NK-92 (cell line): ENCODE measurements around the gene CDK12.

Source experiments
- DNase-seq: peaks from one replicate; lab custom pipeline; 2025; ENCODE audit not compliant: unreplicated experiment; lab: John Stamatoyannopoulos, UW

Gene CDK12

DNA sequence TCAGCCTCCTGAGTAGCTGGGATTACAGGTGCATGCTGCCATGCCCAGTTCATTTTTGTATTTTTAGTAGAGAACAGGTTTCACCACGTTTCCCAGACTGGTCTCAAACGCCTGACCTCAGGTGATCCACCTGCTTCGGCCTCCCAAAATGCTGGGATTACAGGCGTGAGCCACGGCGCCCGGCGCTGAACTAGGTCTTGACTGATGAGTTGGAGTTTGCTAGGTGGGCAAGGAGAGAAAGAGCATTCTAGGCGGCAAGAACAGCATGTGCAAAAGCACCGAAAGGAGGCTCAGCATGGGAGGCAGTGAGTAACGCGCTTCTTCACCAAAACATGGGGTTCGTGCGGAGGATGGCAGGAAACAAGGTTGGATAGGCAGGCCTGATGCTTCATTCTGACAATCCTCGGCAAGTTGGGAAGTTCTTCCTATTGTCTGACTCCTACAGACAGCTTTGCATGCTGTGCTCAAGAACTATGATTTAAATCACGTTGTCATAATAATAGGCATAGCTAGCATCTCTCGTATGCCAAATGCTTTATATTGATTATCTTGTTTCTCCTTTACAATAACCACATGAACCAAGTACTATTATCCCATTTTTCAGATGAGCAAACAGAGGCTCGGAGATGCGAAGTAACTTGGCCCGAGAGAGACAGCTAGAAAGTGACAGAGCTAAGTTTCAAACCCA is 119.9 kb downstream of the CDK12 start:
- DNase-seq: no peak

DNA sequence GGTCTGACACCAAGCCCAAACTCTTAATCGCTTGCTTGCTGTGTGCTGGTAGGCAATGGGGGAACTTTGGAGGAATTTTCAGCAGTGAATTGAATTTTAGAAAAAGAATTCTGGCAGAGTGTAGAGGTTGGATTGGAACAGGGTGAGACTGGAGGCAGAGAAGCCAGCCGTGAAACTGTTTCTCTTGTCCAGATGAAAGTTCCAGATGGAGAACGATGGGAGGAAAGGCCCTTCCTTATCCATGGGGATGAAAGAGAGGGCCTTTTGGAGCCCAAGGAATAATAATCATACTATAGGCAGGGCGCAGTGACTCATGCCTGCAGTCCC is 120.4 kb downstream of the CDK12 start:
- DNase-seq: no peak

DNA sequence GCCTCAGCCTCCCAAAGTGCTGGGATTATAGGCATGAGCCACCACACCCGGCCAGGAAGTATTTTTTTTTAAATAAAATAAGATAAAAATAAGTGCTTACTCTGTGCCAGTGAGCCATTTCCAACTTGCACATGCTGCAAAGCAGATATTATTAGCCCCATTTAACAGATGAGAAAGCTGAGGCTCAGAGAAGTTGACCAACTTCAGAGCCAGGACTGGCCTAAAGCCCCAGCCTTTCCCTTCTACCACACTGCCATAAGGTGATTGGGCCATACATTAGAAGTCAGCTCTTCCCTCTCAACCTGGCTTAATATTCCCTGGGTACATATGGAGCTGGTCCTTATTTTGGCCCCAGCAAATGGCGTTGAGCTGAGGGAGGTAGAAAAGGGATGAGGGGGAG is 121.4 kb downstream of the CDK12 start:
- no peak for DNase-seq
